IMR-90 (cell line): Measurements from ENCODE around the gene CRIM1. TPM values are rescaled to one million over a fixed set of nuclear protein-coding genes. Genes with fewer than 3 reads are reported as not detected.

Experiments
- ATAC-seq: fragments of 200-7000 bp; cut with Tn5 transposase; 2 replicates; pipeline ENCODE4 v1.9.1; 2020; ENCODE audit warnings: low read depth, mild to moderate bottlenecking, moderate library complexity
- BruUV-seq: library from RNA; stranded (reverse); fragments of 400-500 nt; replicated peaks from 2 replicates; lab custom pipeline; 2021; lab: Mats Ljungman, UMichigan
- CTCF ChIA-PET: fragments of 300-600 bp; formaldehyde crosslinking; extraction: SDS; loops from one replicate; lab custom pipeline; 2021; ENCODE audit warnings: antibody characterized with exemption; lab: Yijun Ruan, JAX
- POLR2A ChIA-PET: fragments of 300-600 bp; sonication (Branson Sonifier 250); formaldehyde crosslinking; loops from one replicate; lab custom pipeline; 2022; ENCODE audit warnings: antibody characterized with exemption; ENCODE audit not compliant: unreplicated experiment; lab: Charles Lee
- DNase-seq: peaks from one replicate; pipeline ENCODE4 v3.0.0; 2013
- H2AFZ ChIP-seq: replicated peaks from 2 replicates; pipeline ENCODE3; 2013; ENCODE audit warnings: low read length, mild to moderate bottlenecking; ENCODE audit not compliant: poor library complexity
- H2AK5ac ChIP-seq: 2 replicates; pipeline ENCODE4 v1.6.1; 2013; ENCODE audit warnings: low read depth, low read length, inconsistent platforms
- H2AK9ac ChIP-seq: replicated peaks from 2 replicates; pipeline ENCODE3; 2013; ENCODE audit warnings: mild to moderate bottlenecking, low read depth, low read length, moderate library complexity; ENCODE audit not compliant: poor library complexity
- H2BK120ac ChIP-seq: 2 replicates; pipeline ENCODE4 v1.6.1; 2013; ENCODE audit warnings: low read depth, low read length, inconsistent platforms
- H2BK15ac ChIP-seq: 3 replicates; pipeline ENCODE4 v1.6.1; 2013; ENCODE audit warnings: low read depth, low read length, inconsistent platforms
- H2BK20ac ChIP-seq: 2 replicates; pipeline ENCODE4 v1.6.1; 2013; ENCODE audit warnings: low read depth, mild to moderate bottlenecking, inconsistent platforms, low read length, moderate library complexity
- H2BK5ac ChIP-seq: 2 replicates; pipeline ENCODE4 v1.6.1; 2013; ENCODE audit warnings: mild to moderate bottlenecking, low read depth, low read length, inconsistent platforms; ENCODE audit not compliant: poor library complexity, severe bottlenecking
- H3K14ac ChIP-seq: replicated peaks from 2 replicates; pipeline ENCODE4 v1.6.1; 2013; ENCODE audit warnings: low read depth, low read length, inconsistent platforms
- H3K18ac ChIP-seq: 2 replicates; pipeline ENCODE4 v1.6.1; 2013; ENCODE audit warnings: low read depth, low read length, control low read depth
- H3K23ac ChIP-seq: 2 replicates; pipeline ENCODE4 v1.6.1; 2013; ENCODE audit warnings: low read depth, low read length, inconsistent platforms
- H3K27ac ChIP-seq: 2 replicates; pipeline ENCODE4 v1.5.1; 2013; ENCODE audit warnings: mild to moderate bottlenecking, control low read depth, low read length; ENCODE audit not compliant: insufficient read depth
- H3K27me3 ChIP-seq: 2 replicates; pipeline ENCODE4 v1.6.1; 2013; ENCODE audit warnings: low read length; ENCODE audit not compliant: control insufficient read depth, insufficient read depth
- H3K36me3 ChIP-seq: 2 replicates; pipeline ENCODE4 v1.6.1; 2013; ENCODE audit warnings: low read length, mixed read lengths; ENCODE audit not compliant: control insufficient read depth, insufficient read depth
- H3K4ac ChIP-seq: 2 replicates; pipeline ENCODE4 v1.6.1; 2013; ENCODE audit warnings: low read depth, low read length, inconsistent platforms
- H3K4me1 ChIP-seq: 2 replicates; pipeline ENCODE4 v1.6.1; 2013; ENCODE audit warnings: low read length, mixed read lengths; ENCODE audit not compliant: control insufficient read depth, insufficient read depth
- H3K4me2 ChIP-seq: 2 replicates; pipeline ENCODE4 v1.6.1; 2013; ENCODE audit warnings: low read depth, mild to moderate bottlenecking, control low read depth, low read length, moderate library complexity
- H3K4me3 ChIP-seq: 2 replicates; pipeline ENCODE4 v1.5.1; 2013; ENCODE audit warnings: low read depth, mild to moderate bottlenecking, control low read depth, low read length, moderate library complexity; ENCODE audit not compliant: insufficient read depth
- H3K56ac ChIP-seq: 2 replicates; pipeline ENCODE4 v1.6.1; 2013; ENCODE audit warnings: low read length, inconsistent platforms; ENCODE audit not compliant: insufficient read depth; ENCODE audit errors: extremely low read depth
- H3K79me1 ChIP-seq, 2 experiments: 2 replicates each; pipeline ENCODE4 v1.6.1; 2013; ENCODE audit warnings: low read length in 2 of 2, inconsistent platforms in 1 of 2, low read depth in 1 of 2
- H3K9ac ChIP-seq: 2 replicates; pipeline ENCODE4 v1.6.1; 2013; ENCODE audit warnings: low read depth, low read length, control low read depth
- H3K9me1 ChIP-seq: 2 replicates; pipeline ENCODE4 v1.6.1; 2013; ENCODE audit warnings: low read length, inconsistent platforms; ENCODE audit not compliant: insufficient read depth
- H3K9me3 ChIP-seq: 2 replicates; pipeline ENCODE4 v1.6.1; 2013; ENCODE audit warnings: low read length; ENCODE audit not compliant: control insufficient read depth, insufficient read depth
- H4K20me1 ChIP-seq: 2 replicates; pipeline ENCODE4 v1.6.1; 2013; ENCODE audit warnings: low read length, inconsistent platforms; ENCODE audit not compliant: insufficient read depth
- H4K5ac ChIP-seq: 2 replicates; pipeline ENCODE4 v1.6.1; 2013; ENCODE audit warnings: mild to moderate bottlenecking, low read depth, low read length, control low read depth
- H4K8ac ChIP-seq, 2 experiments: 2 replicates each; pipeline ENCODE4 v1.6.1; 2013; ENCODE audit warnings: low read depth in 2 of 2, low read length in 2 of 2, control low read depth in 1 of 2, inconsistent platforms in 1 of 2
- H4K91ac ChIP-seq: 2 replicates; pipeline ENCODE4 v1.6.1; 2013; ENCODE audit warnings: low read depth, low read length, inconsistent platforms; ENCODE audit not compliant: insufficient read depth
- BHLHE40 ChIP-seq: fragments of 150-350 bp; IDR thresholded peaks from 2 replicates; pipeline ENCODE4 v1.6.1; 2016; ENCODE audit warnings: mild to moderate bottlenecking, low read depth, low read length
- CEBPB ChIP-seq: IDR thresholded peaks from 2 replicates; pipeline ENCODE4 v1.6.1; 2012; ENCODE audit warnings: low read depth, low read length, improper control_type of control experiment
- CHD1 ChIP-seq: IDR thresholded peaks from 2 replicates; pipeline ENCODE4 v1.6.1; 2012; ENCODE audit warnings: low read depth, low read length, improper control_type of control experiment
- FOS ChIP-seq: fragments of 150-350 bp; IDR thresholded peaks from 2 replicates; pipeline ENCODE4 v1.6.1; 2016; ENCODE audit warnings: low read depth, low read length
- MAFK ChIP-seq: IDR thresholded peaks from 2 replicates; pipeline ENCODE4 v1.6.1; 2012; ENCODE audit warnings: low read depth, low read length, improper control_type of control experiment
- MAZ ChIP-seq: IDR thresholded peaks from 2 replicates; pipeline ENCODE4 v1.6.1; 2012; ENCODE audit warnings: low read depth, mild to moderate bottlenecking, low read length, improper control_type of control experiment, moderate library complexity, borderline replicate concordance
- MXI1 ChIP-seq: IDR thresholded peaks from 2 replicates; pipeline ENCODE4 v1.6.1; 2012; ENCODE audit warnings: low read depth, mild to moderate bottlenecking, low read length, moderate library complexity, borderline replicate concordance
- NFE2L2 ChIP-seq: fragments of 150-350 bp; IDR thresholded peaks from 2 replicates; pipeline ENCODE4 v1.6.1; 2016; ENCODE audit warnings: low read depth, mild to moderate bottlenecking, low read length
- POLR2A ChIP-seq: IDR thresholded peaks from 2 replicates; pipeline ENCODE4 v1.6.1; 2012; ENCODE audit warnings: mild to moderate bottlenecking, low read depth, low read length
- RAD21 ChIP-seq: IDR thresholded peaks from 2 replicates; pipeline ENCODE4 v1.6.1; 2012; ENCODE audit warnings: low read length, improper control_type of control experiment
- RCOR1 ChIP-seq: IDR thresholded peaks from 2 replicates; pipeline ENCODE4 v1.6.1; 2012; ENCODE audit warnings: mild to moderate bottlenecking, low read length, improper control_type of control experiment; ENCODE audit not compliant: insufficient replicate concordance
- RFX5 ChIP-seq: IDR thresholded peaks from 2 replicates; pipeline ENCODE4 v1.8.0; 2012; ENCODE audit warnings: low read depth, mild to moderate bottlenecking, low read length, moderate library complexity
- SMC3 ChIP-seq: fragments of 150-350 bp; IDR thresholded peaks from 2 replicates; pipeline ENCODE4 v1.6.1; 2016; ENCODE audit warnings: low read depth, mild to moderate bottlenecking, antibody characterized with exemption, low read length, moderate library complexity
- WGBS, 2 experiments: methylation state at CpG; one replicate each; pipeline versions ENCODE4 v1.1.5 to v1.1.7; 2013; ENCODE audit warnings: missing lambda C conversion rate in 2 of 2; ENCODE audit not compliant: insufficient read length in 1 of 2; ENCODE audit errors: extremely low coverage in 2 of 2; 5-methylcytosine and 5-hydroxymethylcytosine counted together
- dilution Hi-C: fragments of 300-500 bp; cut with HindIII; formaldehyde crosslinking; loops from one replicate; pipeline ENCODE4 v1.14.3; 2018; ENCODE audit warnings: low sequenced_read_pairs; ENCODE audit not compliant: unreplicated experiment
- in situ Hi-C: fragments of 300-500 bp; cut with MboI; formaldehyde crosslinking; loops from 3 replicates; pipeline ENCODE4 v1.14.3; 2019; ENCODE audit warnings: low sequenced_read_pairs, inconsistent platforms, mixed read lengths
- intact Hi-C: fragments of 100-400 bp; cut with micrococcal nuclease; formaldehyde crosslinking; loops from 2 replicates; pipeline ENCODE4 v1.10.0; 2022
- polyA plus RNA-seq, 3 experiments: library from polyadenylated mRNA; depleted of rRNA; stranded (reverse); fragments of >200 nt; gene quantifications; 2 replicates each; pipeline ENCODE4 v1.2.3, GENCODE V29; 2012; ENCODE audit warnings: low replicate concordance in 1 of 3
- total RNA-seq: library from RNA; depleted of rRNA; stranded (reverse); fragments of >200 nt; gene quantifications from 2 replicates; pipeline ENCODE4 v1.2.3, GENCODE V29; 2012
- TF ChIP-seq, protein P1 (sequence below): conservative IDR thresholded peaks from 2 replicates; pipeline ENCODE4 v1.5.1; 2012; ENCODE audit warnings: mild to moderate bottlenecking, low read depth, low read length, improper control_type of control experiment
- TF ChIP-seq, protein P2 (sequence below): fragments of 150-350 bp; IDR thresholded peaks from 2 replicates; pipeline ENCODE4 v1.6.1; 2017; ENCODE audit warnings: mild to moderate bottlenecking, antibody characterized with exemption, low read length, low read depth

CRIM1 gene
- total and polyA plus RNA-seq, 2 of the 4 experiments (the other 2 are of a cell fraction): 285 to 490 TPM

DNA sequence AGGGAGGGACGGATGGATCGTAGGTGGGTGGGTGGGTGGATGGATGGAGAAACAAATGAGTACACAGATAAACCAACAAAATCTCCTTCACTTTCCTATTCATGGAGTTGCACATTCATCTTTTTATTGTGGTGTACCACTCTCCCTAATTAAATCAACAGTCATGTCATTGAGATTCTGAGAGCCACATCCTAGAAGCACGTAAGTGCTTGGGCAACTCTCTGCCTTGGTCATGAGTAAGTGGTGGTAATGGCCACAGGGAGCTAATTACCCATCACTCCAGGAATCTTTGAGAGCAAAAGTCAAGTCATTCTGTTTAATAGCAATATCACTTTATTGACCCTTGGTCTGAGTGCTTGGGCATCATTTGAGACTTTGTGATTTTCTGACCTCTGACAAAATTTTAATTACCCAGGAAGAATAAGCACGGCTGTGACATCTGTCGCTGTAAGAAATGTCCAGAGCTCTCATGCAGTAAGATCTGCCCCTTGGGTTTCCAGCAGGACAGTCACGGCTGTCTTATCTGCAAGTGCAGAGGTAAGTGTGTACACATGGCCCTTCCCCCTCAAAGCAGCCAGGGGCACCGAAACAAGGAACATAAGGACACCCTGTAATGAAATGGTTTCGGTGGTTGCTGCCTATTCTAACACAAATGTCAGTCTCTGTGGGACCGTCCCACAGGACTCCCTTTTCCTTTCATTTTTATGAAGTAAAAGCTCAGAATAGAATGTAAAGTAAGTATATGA, 156.5 kb downstream of the CRIM1 start:
- WGBS, 2 experiments: 80% methylated on average over 1 of the region's 9 CpGs; no CpG with 5 or more reads in 1 of the 2 experiments
- BruUV-seq: no TSS peak
- H3K9ac ChIP-seq: no peak overlapping the region
- H4K91ac ChIP-seq: no peak overlapping the region
- 0 out of 4 replicates have a peak overlapping the region, but pooled peaks of 1 of the 2 experiments have one; percentile 11 for H4K8ac ChIP-seq
- no peaks in the 10 kb centered on the region for H3K27me3 ChIP-seq
- no peak overlapping the region for H2BK120ac ChIP-seq
- H3K18ac ChIP-seq: no peak overlapping the region
- H3K4me1 ChIP-seq: no peaks in the 10 kb centered on the region; the same call in 1 of the 2 replicates
- ChIA-PET POLR2A (interaction anchor here (0.6 kb wide), 1 partner anchor 24 kb away, joined by 3 read pairs; no protein-coding TSS in a partner anchor), CTCF (interaction anchor here (1.3 kb wide), 1 partner anchor 159 kb away, joined by 3 read pairs; no protein-coding TSS in a partner anchor)
- H3K4ac ChIP-seq: no peak overlapping the region
- H3K56ac ChIP-seq: no peak overlapping the region
- no peak overlapping the region for H3K27ac ChIP-seq
- ATAC-seq (no peak), DNase-seq (no peak)
- dilution Hi-C loops (no loop called here), in situ Hi-C loops (no loop called here), intact Hi-C loops (loop anchor here (10.0 kb wide), 1 partner anchor 273 kb away; no protein-coding TSS in a partner anchor)
- H3K4me2 ChIP-seq: no peak overlapping the region
- H3K9me1 ChIP-seq: peaks cover 8% of the 10 kb centered on the region
- no peak overlapping the region for H2AFZ ChIP-seq
- peaks cover 44% of the 10 kb centered on the region for H3K36me3 ChIP-seq
- peak overlapping the region; percentile 34 for H2BK5ac ChIP-seq
- 0 out of 2 replicates have a peak overlapping the region, but pooled peaks have one; percentile 26 for H3K14ac ChIP-seq
- no peak overlapping the region for H2BK20ac ChIP-seq
- 0 out of 2 replicates have a peak overlapping the region, but pooled peaks have one; percentile 20 for H3K23ac ChIP-seq
- no peak overlapping the region for H4K5ac ChIP-seq
- H2BK15ac ChIP-seq: no peak overlapping the region
- H3K4me3 ChIP-seq: no peak overlapping the region
- 0 out of 2 replicates have a peak, but pooled peaks cover 3% of the 10 kb centered on the region for H4K20me1 ChIP-seq
- H2AK9ac ChIP-seq: no peak overlapping the region
- 0 out of 2 replicates have a peak overlapping the region, but pooled peaks have one; percentile 4 for H2AK5ac ChIP-seq
- peaks cover 20 to 60% of the 10 kb centered on the region in 2 experiments for H3K79me1 ChIP-seq
- no peaks in the 10 kb centered on the region for H3K9me3 ChIP-seq
- no peak for TF ChIP-seq CHD1
- TF ChIP-seq RCOR1: no peak
- TF ChIP-seq RFX5: no peak
- TF ChIP-seq, protein P1, sequence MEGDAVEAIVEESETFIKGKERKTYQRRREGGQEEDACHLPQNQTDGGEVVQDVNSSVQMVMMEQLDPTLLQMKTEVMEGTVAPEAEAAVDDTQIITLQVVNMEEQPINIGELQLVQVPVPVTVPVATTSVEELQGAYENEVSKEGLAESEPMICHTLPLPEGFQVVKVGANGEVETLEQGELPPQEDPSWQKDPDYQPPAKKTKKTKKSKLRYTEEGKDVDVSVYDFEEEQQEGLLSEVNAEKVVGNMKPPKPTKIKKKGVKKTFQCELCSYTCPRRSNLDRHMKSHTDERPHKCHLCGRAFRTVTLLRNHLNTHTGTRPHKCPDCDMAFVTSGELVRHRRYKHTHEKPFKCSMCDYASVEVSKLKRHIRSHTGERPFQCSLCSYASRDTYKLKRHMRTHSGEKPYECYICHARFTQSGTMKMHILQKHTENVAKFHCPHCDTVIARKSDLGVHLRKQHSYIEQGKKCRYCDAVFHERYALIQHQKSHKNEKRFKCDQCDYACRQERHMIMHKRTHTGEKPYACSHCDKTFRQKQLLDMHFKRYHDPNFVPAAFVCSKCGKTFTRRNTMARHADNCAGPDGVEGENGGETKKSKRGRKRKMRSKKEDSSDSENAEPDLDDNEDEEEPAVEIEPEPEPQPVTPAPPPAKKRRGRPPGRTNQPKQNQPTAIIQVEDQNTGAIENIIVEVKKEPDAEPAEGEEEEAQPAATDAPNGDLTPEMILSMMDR: no peak
- TF ChIP-seq POLR2A: no peak
- no peak for TF ChIP-seq NFE2L2
- no peak for TF ChIP-seq SMC3
- TF ChIP-seq MXI1: no peak
- no peak for TF ChIP-seq CEBPB
- TF ChIP-seq BHLHE40: no peak
- TF ChIP-seq, protein P2, sequence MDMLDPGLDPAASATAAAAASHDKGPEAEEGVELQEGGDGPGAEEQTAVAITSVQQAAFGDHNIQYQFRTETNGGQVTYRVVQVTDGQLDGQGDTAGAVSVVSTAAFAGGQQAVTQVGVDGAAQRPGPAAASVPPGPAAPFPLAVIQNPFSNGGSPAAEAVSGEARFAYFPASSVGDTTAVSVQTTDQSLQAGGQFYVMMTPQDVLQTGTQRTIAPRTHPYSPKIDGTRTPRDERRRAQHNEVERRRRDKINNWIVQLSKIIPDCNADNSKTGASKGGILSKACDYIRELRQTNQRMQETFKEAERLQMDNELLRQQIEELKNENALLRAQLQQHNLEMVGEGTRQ: no peak
- no peak for TF ChIP-seq MAFK
- TF ChIP-seq RAD21: no peak
- no peak for TF ChIP-seq MAZ
- no peak for TF ChIP-seq FOS
